ENCODE results near the gene SH2D4B.

- TF ChIP-seq CTCF (conservative IDR thresholded peaks at IDR 0.05; ENCODE audit: low read depth, low read length) (no peak), EZH2 (IDR thresholded peaks at IDR 0.05; ENCODE audit: low read length, unreplicated experiment) (no peak)
Measured at GRCh38 chr10:80611481-80612185, 73.9 kb downstream of the SH2D4B start.

Data from PC-3 (cell line).